Left lung (tissue), 10 donors: ENCODE measurements around the gene MAPK4. TPM values are rescaled to one million over a fixed set of nuclear protein-coding genes. Genes with fewer than 3 reads are reported as not detected.
"Not testable (repeated sequence)": the region's sequence is repeated elsewhere in the genome, so short reads cannot be mapped to it uniquely, and the experiment has no call there.

Experiments
- ATAC-seq: fragments of 200-7000 bp; cut with Tn5 transposase; one replicate; pipeline ENCODE4 v1.9.1; 2020; ENCODE audit warnings: moderate library complexity
- DNase-seq, 4 donors: peaks; one replicate each; pipeline ENCODE4 v3.0.0-alpha.2; 2013 to 2020
- H3K27ac ChIP-seq, 2 donors: fragments of 200-600 bp; sonication (generic) in 1 of 2; one replicate each; pipeline versions ENCODE4 v1.5.0 to v1.8.0; 2020 to 2021
- H3K27me3 ChIP-seq, 2 donors: fragments of 200-600 bp; sonication (generic) in 1 of 2; one replicate each; pipeline versions ENCODE4 v1.5.0 to v1.8.0; 2020 to 2021
- H3K36me3 ChIP-seq, 2 donors: fragments of 200-600 bp; sonication (generic) in 1 of 2; one replicate each; pipeline versions ENCODE4 v1.5.0 to v1.8.0; 2020 to 2021
- H3K4me1 ChIP-seq, 2 donors: fragments of 200-600 bp; one replicate each; pipeline ENCODE4 v1.8.0; 2021
- H3K4me3 ChIP-seq, 2 donors: fragments of 200-600 bp; sonication (generic) in 1 of 2; one replicate each; pipeline versions ENCODE4 v1.5.0 to v1.8.0; 2020 to 2021; ENCODE audit warnings: mild to moderate bottlenecking in 1 of 2
- H3K9me3 ChIP-seq, 2 donors: fragments of 200-600 bp; sonication (generic) in 1 of 2; one replicate each; pipeline versions ENCODE4 v1.5.0 to v1.8.0; 2020 to 2021
- CTCF ChIP-seq, 2 donors: fragments of 200-600 bp; sonication (generic) in 1 of 2; IDR thresholded peaks; one replicate each; pipeline versions ENCODE4 v1.5.0 to v1.8.0; 2021; ENCODE audit warnings: antibody characterized with exemption in 2 of 2
- intact Hi-C, 2 donors: fragments of 100-400 bp; cut with DNase I; formaldehyde crosslinking; loops; one replicate each; pipeline versions ENCODE4 v1.11.2 to v1.14.2; 2022
- polyA plus RNA-seq, 6 donors: library from polyadenylated mRNA; unstranded; fragments of 120-200 nt; gene quantifications; one replicate each; pipeline ENCODE4 v1.2.1, GENCODE V29; 2013; ENCODE audit not compliant: insufficient read length in 6 of 6
- total RNA-seq, 2 donors: library from RNA; stranded (reverse); fragmentation: NEBNext Ultra II Directional; extraction: Animal tissue kit (Norgen Biotek cat#: 25700); gene quantifications; one replicate each; pipeline ENCODE4 v1.2.1, GENCODE V29; 2021
- donor health status: DM: no; HTN: yes; CAD: no.
- donor health status: DM: no; HTN: no; CAD: no.

MAPK4 gene
- total and polyA plus RNA-seq, 8 donors, result 0.55 to 2.1 (median 1.3) TPM

GRCh38 chr18:50594012-50594411, 34.1 kb downstream of the MAPK4 start:
- no peak for TF ChIP-seq CTCF (IDR thresholded peaks at IDR 0.05)
- no peak overlapping the region for H3K4me3 ChIP-seq
- H3K36me3 ChIP-seq, result no peaks in the 10 kb centered on the region
- H3K9me3 ChIP-seq, result no peaks in the 10 kb centered on the region
- no peaks in the 10 kb centered on the region for H3K4me1 ChIP-seq
- no peak overlapping the region for H3K27ac ChIP-seq
- DNase-seq (no peak), ATAC-seq (no peak)
- intact Hi-C loops, result no loop called here
- no peaks in the 10 kb centered on the region for H3K27me3 ChIP-seq

GRCh38 chr18:50594942-50595341, 35.1 kb downstream of the MAPK4 start:
- DNase-seq (no peak), ATAC-seq (no peak)
- no peaks in the 10 kb centered on the region for H3K36me3 ChIP-seq
- H3K4me1 ChIP-seq, result no peaks in the 10 kb centered on the region
- intact Hi-C loops, result no loop called here
- no peak overlapping the region for H3K4me3 ChIP-seq
- no peak overlapping the region for H3K27ac ChIP-seq
- H3K27me3 ChIP-seq, result no peaks in the 10 kb centered on the region
- H3K9me3 ChIP-seq, result no peaks in the 10 kb centered on the region
- no peak for TF ChIP-seq CTCF (IDR thresholded peaks at IDR 0.05)

- H3K27me3 ChIP-seq, result no peaks in the 10 kb centered on the region
- no peak for TF ChIP-seq CTCF (IDR thresholded peaks at IDR 0.05)
- no peak overlapping the region for H3K4me3 ChIP-seq
- no peak overlapping the region for H3K27ac ChIP-seq
- no peak for DNase-seq
- intact Hi-C loops, result no loop called here
- H3K9me3 ChIP-seq, result no peaks in the 10 kb centered on the region
- peak; percentile 12 for ATAC-seq
- H3K36me3 ChIP-seq, result no peaks in the 10 kb centered on the region
- no peaks in the 10 kb centered on the region for H3K4me1 ChIP-seq
These were observed 42.6 kb downstream of the MAPK4 start for GRCh38 chr18:50602466-50602865.

- ATAC-seq, result no peak
- no peaks in the 10 kb centered on the region for H3K36me3 ChIP-seq
- peak in 1 of 4 donors; percentile 11 for DNase-seq
- no peak overlapping the region for H3K4me3 ChIP-seq
- no peaks in the 10 kb centered on the region for H3K4me1 ChIP-seq
- H3K9me3 ChIP-seq, result no peaks in the 10 kb centered on the region
- TF ChIP-seq CTCF (IDR thresholded peaks at IDR 0.05), result no peak
- intact Hi-C loops, result no loop called here
- no peak overlapping the region for H3K27ac ChIP-seq
- no peaks in the 10 kb centered on the region for H3K27me3 ChIP-seq
These were observed 46.7 kb downstream of the MAPK4 start for GRCh38 chr18:50606609-50607008.

GRCh38 chr18:50607378-50607926, 47.6 kb downstream of the MAPK4 start:
- H3K27me3 ChIP-seq, result no peaks in the 10 kb centered on the region
- peaks cover 0 to 1% of the 10 kb centered on the region in 2 donors for H3K9me3 ChIP-seq
- no peak overlapping the region for H3K27ac ChIP-seq
- no peak overlapping the region for H3K4me3 ChIP-seq
- no peak for TF ChIP-seq CTCF (IDR thresholded peaks at IDR 0.05)
- no peak for DNase-seq
- no peaks in the 10 kb centered on the region for H3K36me3 ChIP-seq
- no peak for ATAC-seq
- intact Hi-C loops, result no loop called here
- H3K4me1 ChIP-seq, result no peaks in the 10 kb centered on the region

- DNase-seq, H3K4me3 ChIP-seq, H3K27ac ChIP-seq, intact Hi-C loops, ATAC-seq, H3K4me1 ChIP-seq, H3K27me3 ChIP-seq, H3K36me3 ChIP-seq, H3K9me3 ChIP-seq: not testable (repeated sequence)
These were observed 49.3 kb downstream of the MAPK4 start for GRCh38 chr18:50609171-50609570.
